Measurements from ENCODE around the gene RYR3.

RYR3 gene

DNA sequence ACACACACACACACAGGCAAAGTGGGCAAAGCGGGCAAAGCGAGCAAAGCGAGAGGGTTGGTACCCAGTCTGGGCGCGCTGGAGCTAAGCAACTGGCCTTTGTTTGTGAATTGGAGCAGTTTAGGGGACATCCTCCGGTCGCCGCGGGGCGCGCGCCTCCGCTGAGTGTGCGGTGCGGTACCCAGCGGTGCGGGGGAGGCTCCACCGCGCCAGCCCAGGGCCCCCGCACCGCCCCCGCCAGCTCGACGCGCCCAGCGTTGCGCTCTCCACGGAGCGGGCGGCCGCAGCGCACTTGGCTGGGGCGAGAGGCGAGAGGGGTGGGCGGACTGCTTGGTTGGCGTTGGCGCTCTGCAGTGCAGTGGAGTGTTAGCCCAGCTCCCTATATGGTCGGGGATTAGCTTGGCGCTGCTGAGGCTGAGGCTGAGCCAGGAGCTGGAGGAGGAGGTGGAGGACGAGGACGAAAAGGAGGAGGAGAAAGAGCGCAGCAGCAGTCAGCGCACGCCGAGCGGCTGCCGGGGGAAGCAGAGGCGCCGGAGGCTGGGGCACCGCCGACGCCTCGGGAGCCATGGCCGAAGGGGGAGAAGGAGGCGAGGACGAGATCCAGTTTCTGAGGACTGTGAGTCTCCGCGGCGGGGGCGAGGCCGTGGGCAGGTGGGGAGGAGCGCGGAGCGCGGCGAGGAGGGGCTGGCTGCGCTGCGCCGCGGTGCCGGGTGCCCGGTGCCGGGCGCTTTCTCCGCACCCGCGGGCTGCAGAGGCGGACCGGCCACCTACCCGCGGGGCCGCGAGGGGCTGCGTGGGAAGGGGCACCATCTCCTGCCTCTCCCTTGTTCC is at the start of gene RYR3:
RYR3 (plus strand) TSS at position 487 of the 831 bp plus-strand sequence; CDS start at position 566, 79 bp downstream.
- no peak for TF ChIP-seq JUND (IDR thresholded peaks at IDR 0.05; ENCODE audit: low read depth)
- no peak for DNase-seq (ENCODE audit: low read depth in 1 of 2, low spot score in 1 of 2)
- in situ Hi-C loops (cut with HindIII; ENCODE audit: low pct_unique_long_range_greater_than_20kb, low sequenced_read_pairs): no loop called here

DNA sequence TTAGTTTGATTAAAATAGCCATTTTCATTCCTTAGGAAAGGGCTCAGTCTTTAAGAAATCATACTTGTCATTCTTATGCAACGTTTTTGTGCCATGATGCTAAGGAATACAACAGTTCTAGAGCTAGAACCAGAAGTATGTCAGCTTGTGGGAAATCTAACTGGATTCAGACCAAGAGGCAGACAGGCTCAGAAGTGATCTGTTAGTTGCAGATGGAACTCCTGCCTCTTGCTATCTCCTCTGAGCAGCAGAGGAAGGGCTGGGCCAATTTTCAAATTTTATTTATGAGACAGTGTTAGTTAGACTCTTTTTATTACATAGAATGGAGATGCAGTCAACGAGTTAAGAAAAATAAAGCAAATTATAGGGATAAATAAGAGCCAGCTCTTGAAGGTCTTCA is 48.5 kb upstream of the RYR3 start:
- in situ Hi-C loops (cut with HindIII; ENCODE audit: low pct_unique_long_range_greater_than_20kb, low sequenced_read_pairs): no loop called here
- TF ChIP-seq JUND (IDR thresholded peaks at IDR 0.05; ENCODE audit: low read depth): no peak
- DNase-seq (ENCODE audit: low read depth in 1 of 2, low spot score in 1 of 2): no peak

DNA sequence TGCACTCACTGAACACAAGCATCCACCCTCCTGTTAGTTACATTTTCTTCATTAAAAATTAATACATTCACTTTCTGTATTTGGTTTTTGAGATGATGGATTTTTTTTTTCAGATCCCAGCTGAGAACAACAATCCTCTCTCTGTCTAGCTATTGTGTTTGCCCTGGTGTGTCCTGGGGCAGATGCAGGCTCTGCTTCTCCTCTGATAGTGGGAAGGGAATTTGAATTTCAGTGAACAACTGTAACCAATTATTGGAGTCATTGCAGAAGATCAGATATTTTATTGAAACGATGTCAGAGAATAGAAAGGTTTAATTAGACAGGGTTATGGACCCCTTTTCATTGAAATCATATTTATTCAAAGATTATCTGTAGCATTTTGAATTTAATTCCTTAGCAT is 33.1 kb upstream of the RYR3 start:
- TF ChIP-seq JUND (IDR thresholded peaks at IDR 0.05; ENCODE audit: low read depth): no peak
- DNase-seq (ENCODE audit: low read depth in 1 of 2, low spot score in 1 of 2): no peak
- in situ Hi-C loops (cut with HindIII; ENCODE audit: low pct_unique_long_range_greater_than_20kb, low sequenced_read_pairs): no loop called here

DNA sequence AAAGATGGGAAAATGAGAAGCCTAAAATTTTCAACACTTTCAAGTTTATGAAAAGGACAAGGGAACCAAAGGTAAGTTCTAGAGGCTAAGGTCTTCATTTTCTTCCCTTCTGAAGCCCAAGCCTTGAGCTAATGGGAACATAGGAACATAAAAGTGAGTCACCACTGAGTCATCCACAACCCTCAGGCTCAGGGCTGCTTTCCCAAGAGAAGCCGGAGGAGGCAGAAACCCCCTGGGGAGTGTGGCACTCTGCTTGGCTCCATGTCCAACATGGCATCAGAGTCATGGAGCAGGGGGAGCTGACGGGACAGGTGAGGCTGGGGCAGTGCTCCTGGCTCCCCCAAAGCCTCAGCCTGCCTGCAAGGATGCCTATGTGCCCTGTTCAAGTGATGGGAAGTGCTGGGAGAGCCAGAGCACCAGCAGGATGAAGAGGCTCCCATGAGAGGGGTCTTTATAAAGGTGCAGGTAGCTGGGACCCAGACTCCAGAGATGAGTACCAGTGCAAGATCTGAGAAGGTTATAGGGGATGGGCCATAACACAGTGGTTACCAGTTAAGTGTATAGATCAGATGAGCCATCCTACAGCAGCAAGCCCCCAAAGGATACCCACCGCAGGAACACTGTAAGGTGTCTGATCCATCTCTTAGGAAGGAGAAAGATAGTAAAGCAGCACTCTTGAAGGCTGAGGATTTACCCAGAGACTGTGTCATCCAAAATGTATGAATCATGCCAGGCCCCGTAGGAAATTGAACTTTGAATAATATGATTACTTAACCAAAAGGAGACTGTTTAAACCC is 31.8 kb upstream of the RYR3 start:
- TF ChIP-seq JUND (IDR thresholded peaks at IDR 0.05; ENCODE audit: low read depth): no peak
- in situ Hi-C loops (cut with HindIII; ENCODE audit: low pct_unique_long_range_greater_than_20kb, low sequenced_read_pairs): no loop called here

DNA sequence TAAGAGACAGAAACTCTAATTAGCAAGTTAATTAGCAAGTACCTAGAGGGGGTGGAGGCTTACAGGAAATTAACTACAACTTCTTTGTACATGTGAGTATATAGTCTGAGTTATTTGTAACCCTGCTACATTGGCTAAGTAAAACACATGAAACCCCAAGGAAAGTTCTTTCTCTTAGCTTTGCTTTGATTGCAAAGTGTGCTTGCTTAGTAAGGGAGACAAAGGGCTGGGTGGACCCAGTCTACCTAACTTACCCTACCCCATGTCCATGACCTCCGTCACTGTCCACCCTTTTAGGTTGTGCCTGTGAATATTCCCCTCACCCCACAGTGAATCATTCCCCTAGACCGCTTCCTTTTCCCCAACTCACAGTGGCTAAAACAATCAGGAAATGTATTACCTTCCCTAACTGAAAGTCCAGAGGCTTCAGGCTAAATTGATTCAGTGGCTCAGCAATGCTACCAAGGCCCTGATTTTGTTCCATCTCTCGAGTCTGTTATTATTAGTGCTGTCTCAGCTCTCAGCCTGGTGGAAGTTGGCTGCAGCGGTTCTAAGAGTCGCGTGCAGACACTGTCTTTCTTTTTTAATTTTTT is 31.1 kb upstream of the RYR3 start:
- in situ Hi-C loops (cut with HindIII; ENCODE audit: low pct_unique_long_range_greater_than_20kb, low sequenced_read_pairs): no loop called here
- no peak for DNase-seq (ENCODE audit: low read depth in 1 of 2, low spot score in 1 of 2)
- no peak for TF ChIP-seq JUND (IDR thresholded peaks at IDR 0.05; ENCODE audit: low read depth)

More for the DNA sequence above, 31.8 kb upstream of the RYR3 start:
- DNase-seq (ENCODE audit: low read depth in 1 of 2, low spot score in 1 of 2): no peak

DNA sequence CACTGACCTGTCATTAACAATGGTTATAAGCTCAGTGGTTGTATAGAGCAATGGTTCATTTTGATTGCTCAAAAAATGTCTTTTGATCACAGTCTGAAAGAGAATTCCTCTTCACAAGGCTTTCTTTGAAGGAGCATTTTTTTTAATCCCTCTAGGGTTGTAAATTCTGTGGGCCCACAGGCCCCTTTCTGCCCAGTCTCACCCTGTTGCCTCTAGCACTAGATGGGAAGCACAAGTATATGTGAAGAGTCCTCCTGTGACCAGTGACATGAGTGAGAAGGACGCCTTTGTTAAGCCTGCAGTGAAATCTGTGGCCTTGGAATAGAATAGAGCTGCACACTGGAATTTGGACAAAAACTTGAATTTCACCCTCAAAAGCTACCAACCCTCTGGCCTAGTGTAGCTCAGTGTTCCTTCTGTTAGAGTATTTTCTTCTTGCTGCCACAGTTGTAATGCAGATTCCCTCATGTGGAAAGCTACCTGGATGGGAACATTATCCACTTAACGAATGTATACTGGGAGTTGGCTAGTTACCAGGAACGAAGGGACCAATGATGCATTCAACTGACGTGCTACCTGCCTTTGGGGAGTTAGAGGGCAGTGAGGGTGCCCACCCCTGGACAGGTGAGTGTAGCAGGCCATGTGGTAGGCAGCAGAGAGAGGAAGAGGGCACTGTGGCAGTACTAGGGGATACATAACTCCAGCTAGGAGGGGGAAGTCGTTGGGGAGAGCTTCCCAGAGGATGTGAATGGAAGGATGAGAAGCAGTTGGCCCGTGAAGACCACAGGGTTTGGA is 28.3 kb upstream of the RYR3 start:
- in situ Hi-C loops (cut with HindIII; ENCODE audit: low pct_unique_long_range_greater_than_20kb, low sequenced_read_pairs): no loop called here
- no peak for DNase-seq (ENCODE audit: low read depth in 1 of 2, low spot score in 1 of 2)
- TF ChIP-seq JUND (IDR thresholded peaks at IDR 0.05; ENCODE audit: low read depth): no peak

DNA sequence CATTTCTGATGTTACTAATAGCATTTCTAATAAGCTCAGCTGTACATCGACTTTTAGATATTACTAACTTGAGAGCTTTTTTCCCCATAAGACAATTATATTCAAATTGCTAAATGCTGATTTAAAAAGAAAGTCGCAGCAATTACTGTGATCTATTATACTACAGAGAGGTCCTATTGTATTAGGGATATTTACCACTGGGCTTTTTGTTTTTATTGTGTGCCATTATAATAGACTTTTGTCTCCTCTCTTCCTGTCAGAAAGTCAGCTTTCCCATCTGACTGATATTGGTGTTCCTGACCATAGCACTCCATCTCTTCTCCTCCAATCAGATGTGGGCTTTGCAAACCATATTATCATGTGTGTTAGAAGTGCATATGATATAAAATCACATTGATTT is 27.2 kb upstream of the RYR3 start:
- in situ Hi-C loops (cut with HindIII; ENCODE audit: low pct_unique_long_range_greater_than_20kb, low sequenced_read_pairs): no loop called here

DNA sequence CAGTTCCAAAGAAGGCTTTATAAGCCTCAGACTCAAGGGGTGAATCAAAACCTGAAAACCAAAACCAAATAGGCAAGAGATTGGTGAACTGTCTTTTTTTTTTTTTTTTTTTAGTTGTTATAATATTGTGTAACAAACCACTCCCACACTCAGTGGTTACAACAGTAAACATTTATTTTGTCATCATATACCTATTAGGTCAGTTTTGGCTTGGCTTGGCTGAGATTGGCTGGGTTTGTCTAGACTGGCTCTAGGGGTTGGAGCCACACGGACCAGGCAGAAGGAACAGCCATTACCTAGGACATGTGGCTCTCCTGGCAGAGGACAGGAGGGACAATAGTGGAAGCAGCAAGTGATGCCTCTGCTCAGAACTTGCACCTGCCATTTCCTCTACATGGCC is 26.4 kb upstream of the RYR3 start:
- in situ Hi-C loops (cut with HindIII; ENCODE audit: low pct_unique_long_range_greater_than_20kb, low sequenced_read_pairs): no loop called here
- no peak for TF ChIP-seq JUND (IDR thresholded peaks at IDR 0.05; ENCODE audit: low read depth)
- no peak for DNase-seq (ENCODE audit: low read depth in 1 of 2, low spot score in 1 of 2)

More for the DNA sequence above, 27.2 kb upstream of the RYR3 start:
- no peak for TF ChIP-seq JUND (IDR thresholded peaks at IDR 0.05; ENCODE audit: low read depth)
- DNase-seq (ENCODE audit: low read depth in 1 of 2, low spot score in 1 of 2): no peak

DNA sequence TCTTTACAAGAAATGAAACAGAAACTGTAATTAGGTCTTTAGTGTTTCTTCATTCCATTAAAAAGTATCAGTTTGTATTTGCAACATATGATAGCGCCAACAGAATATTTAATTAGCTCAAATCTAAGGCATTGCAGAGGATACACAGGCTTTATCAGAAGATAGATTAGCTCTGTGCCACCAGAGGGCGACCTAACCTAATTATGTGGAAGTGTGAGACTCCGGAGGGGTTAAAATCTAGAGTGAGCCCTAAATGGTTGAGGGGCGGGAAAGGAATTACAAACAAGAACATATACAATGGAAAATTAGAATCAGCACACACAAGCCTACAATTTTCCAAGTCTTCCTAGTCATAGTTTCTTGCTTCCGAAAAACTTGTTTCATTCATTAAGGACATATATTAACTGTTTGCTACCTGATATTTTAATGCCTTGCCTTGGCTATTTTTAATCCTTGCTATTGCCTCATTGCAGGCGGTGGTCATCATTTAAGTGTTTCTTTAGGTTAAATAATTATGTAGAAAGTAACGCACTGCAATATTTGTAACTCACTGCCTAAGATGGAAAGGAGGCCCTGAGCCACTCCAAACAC is 18.0 kb upstream of the RYR3 start:
- in situ Hi-C loops (cut with HindIII; ENCODE audit: low pct_unique_long_range_greater_than_20kb, low sequenced_read_pairs): no loop called here
- TF ChIP-seq JUND (IDR thresholded peaks at IDR 0.05; ENCODE audit: low read depth): no peak
- DNase-seq (ENCODE audit: low read depth in 1 of 2, low spot score in 1 of 2): peak in 1 of 2 experiments; percentile 72

DNA sequence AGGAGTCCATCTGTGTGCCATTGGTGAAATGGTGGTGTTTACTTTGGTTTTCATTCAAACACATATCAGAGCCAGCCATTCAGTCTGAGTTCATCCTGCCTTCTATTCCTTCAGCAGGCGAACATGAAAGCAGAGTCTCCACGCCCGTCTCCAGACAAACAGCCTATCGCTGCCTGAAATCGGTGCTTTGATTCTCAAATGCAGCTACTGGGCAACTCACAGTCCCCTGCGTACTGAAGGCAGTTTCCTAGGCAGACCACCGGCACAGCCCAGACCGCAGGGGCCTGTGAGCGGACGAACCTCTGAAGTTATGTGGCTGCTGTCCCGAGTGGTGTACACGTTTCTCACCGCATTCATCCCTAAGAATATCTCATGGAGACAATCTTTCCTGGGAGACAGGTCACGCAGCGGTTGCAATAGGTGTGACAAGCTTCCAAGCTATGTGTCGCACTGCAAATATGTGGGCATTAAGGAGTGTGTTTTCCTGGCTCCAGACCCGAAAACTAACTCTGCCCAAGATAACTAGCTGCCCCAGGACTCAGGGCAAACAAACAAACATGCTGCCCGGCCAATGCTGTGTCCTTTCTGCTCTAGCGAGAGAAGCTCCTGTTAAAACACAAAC is 16.9 kb upstream of the RYR3 start:
- DNase-seq (ENCODE audit: low read depth in 1 of 2, low spot score in 1 of 2): peak in 1 of 2 experiments; percentile 19
- in situ Hi-C loops (cut with HindIII; ENCODE audit: low pct_unique_long_range_greater_than_20kb, low sequenced_read_pairs): no loop called here
- no peak for TF ChIP-seq JUND (IDR thresholded peaks at IDR 0.05; ENCODE audit: low read depth)

DNA sequence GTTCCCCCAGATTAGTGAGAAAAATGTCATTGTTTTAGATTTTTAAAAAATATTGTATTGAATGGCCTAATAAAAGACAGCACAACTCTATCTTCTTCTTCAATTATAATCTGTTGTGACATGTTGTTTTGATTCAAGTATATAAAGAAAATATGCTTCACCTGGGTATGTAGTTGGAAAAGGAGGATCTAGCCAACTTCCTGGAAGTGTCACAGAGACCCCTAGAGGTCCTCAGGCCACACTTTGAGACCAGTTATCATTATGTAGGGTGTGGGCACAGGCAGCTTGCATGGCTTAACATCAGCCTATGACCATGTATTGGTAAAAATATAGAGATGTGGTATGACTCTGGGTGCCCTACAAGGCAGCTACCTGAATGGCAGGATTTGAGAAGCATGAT is 14.7 kb upstream of the RYR3 start:
- in situ Hi-C loops (cut with HindIII; ENCODE audit: low pct_unique_long_range_greater_than_20kb, low sequenced_read_pairs): no loop called here
- TF ChIP-seq JUND (IDR thresholded peaks at IDR 0.05; ENCODE audit: low read depth): no peak

More for the DNA sequence above, 14.7 kb upstream of the RYR3 start:
- no peak for DNase-seq (ENCODE audit: low read depth in 1 of 2, low spot score in 1 of 2)
